GM18520 (cell line): ENCODE data around the gene HPSE2.
"Not testable (repeated sequence)": the region's sequence is repeated elsewhere in the genome, so short reads cannot be mapped to it uniquely, and the experiment has no call there.

Experiments
- ATAC-seq: cut with Tn5 transposase; IDR thresholded peaks from one replicate; pipeline ENCODE4 v1.9.1; 2021; ENCODE audit not compliant: unreplicated experiment

Gene HPSE2

GRCh38 chr10:98921316-98921715 lies 314.3 kb downstream of the HPSE2 start:
- ATAC-seq, result no peak

- ATAC-seq, result no peak
Observed at GRCh38 chr10:98920807-98921206, 314.8 kb downstream of the HPSE2 start.

GRCh38 chr10:98920360-98920759 lies 315.3 kb downstream of the HPSE2 start:
- ATAC-seq, result no peak

- no peak for ATAC-seq
Observed at GRCh38 chr10:98919899-98920298, 315.8 kb downstream of the HPSE2 start.

- no peak for ATAC-seq
Observed at GRCh38 chr10:98917828-98918227, 317.8 kb downstream of the HPSE2 start.

- no peak for ATAC-seq
Observed at GRCh38 chr10:98916526-98917125, 319.0 kb downstream of the HPSE2 start.

- ATAC-seq, result no peak
Observed at GRCh38 chr10:98915911-98916310, 319.7 kb downstream of the HPSE2 start.

- no peak for ATAC-seq
Observed at GRCh38 chr10:98910546-98910945, 325.1 kb downstream of the HPSE2 start.

- no peak for ATAC-seq
Observed at GRCh38 chr10:98910048-98910447, 325.6 kb downstream of the HPSE2 start.

- no peak for ATAC-seq
Observed at GRCh38 chr10:98908868-98909267, 326.8 kb downstream of the HPSE2 start.

- not testable (repeated sequence) for ATAC-seq
Observed at GRCh38 chr10:98908247-98908646, 327.4 kb downstream of the HPSE2 start.

GRCh38 chr10:98901441-98902110 lies 334.1 kb downstream of the HPSE2 start:
- ATAC-seq, result no peak

- no peak for ATAC-seq
Observed at GRCh38 chr10:98899018-98899417, 336.6 kb downstream of the HPSE2 start.

GRCh38 chr10:98892523-98892922 lies 343.1 kb downstream of the HPSE2 start:
- no peak for ATAC-seq

GRCh38 chr10:98886686-98887085 lies 349.0 kb downstream of the HPSE2 start:
- no peak for ATAC-seq

GRCh38 chr10:98885378-98885777 lies 350.3 kb downstream of the HPSE2 start:
- ATAC-seq, result no peak

GRCh38 chr10:98881789-98882188 lies 353.9 kb downstream of the HPSE2 start:
- ATAC-seq, result no peak

GRCh38 chr10:98880971-98881370 lies 354.7 kb downstream of the HPSE2 start:
- ATAC-seq, result no peak

GRCh38 chr10:98878921-98879320 lies 356.7 kb downstream of the HPSE2 start:
- ATAC-seq, result no peak

- no peak for ATAC-seq
Observed at GRCh38 chr10:98878418-98878817, 357.2 kb downstream of the HPSE2 start.

- ATAC-seq, result no peak
Observed at GRCh38 chr10:98861962-98862361, 373.7 kb downstream of the HPSE2 start.

GRCh38 chr10:98858525-98858924 lies 377.1 kb downstream of the HPSE2 start:
- ATAC-seq, result no peak
